Liver (tissue), 9 donors: ENCODE data around the gene ARFGAP3. TPM values are rescaled to one million over a fixed set of nuclear protein-coding genes. Genes with fewer than 3 reads are reported as not detected.

ENCODE experiments used
- DNase-seq: peaks from one replicate; pipeline ENCODE4 v3.0.0-alpha.2; 2017; ENCODE audit warnings: low spot score
- H3K27ac ChIP-seq, 2 donors: one replicate each; pipeline ENCODE4 v1.7.0; 2013; ENCODE audit warnings: inconsistent platforms in 2 of 2, low read length in 2 of 2, control low read depth in 1 of 2, low read depth in 1 of 2, mild to moderate bottlenecking in 1 of 2
- H3K27me3 ChIP-seq, 4 donors: one replicate each; pipeline versions ENCODE4 v1.6.1 to v1.7.0; 2013; ENCODE audit warnings: low read length in 3 of 4, inconsistent platforms in 1 of 4, mild to moderate bottlenecking in 1 of 4, moderate library complexity in 1 of 4; ENCODE audit not compliant: control insufficient read depth in 4 of 4, insufficient read depth in 4 of 4
- H3K36me3 ChIP-seq, 4 donors: one replicate each; pipeline versions ENCODE4 v1.6.1 to v1.7.0; 2013; ENCODE audit warnings: low read length in 3 of 4, mild to moderate bottlenecking in 3 of 4, low read depth in 1 of 4, moderate library complexity in 1 of 4; ENCODE audit not compliant: control insufficient read depth in 4 of 4, insufficient read depth in 3 of 4
- H3K4me1 ChIP-seq, 4 donors: one replicate each; pipeline versions ENCODE4 v1.6.1 to v1.7.0; 2013; ENCODE audit warnings: low read length in 3 of 4, mild to moderate bottlenecking in 3 of 4, moderate library complexity in 1 of 4; ENCODE audit not compliant: control insufficient read depth in 4 of 4, insufficient read depth in 4 of 4
- H3K4me3 ChIP-seq, 3 donors: one replicate each; pipeline versions ENCODE4 v1.6.1 to v1.7.0; 2013; ENCODE audit warnings: low read length in 3 of 3, control low read depth in 1 of 3, low read depth in 1 of 3, mild to moderate bottlenecking in 1 of 3
- H3K9ac ChIP-seq, 2 donors: one replicate each; pipeline ENCODE4 v1.7.0; 2013; ENCODE audit warnings: low read length in 2 of 2, mild to moderate bottlenecking in 2 of 2, moderate library complexity in 2 of 2, control low read depth in 1 of 2, low read depth in 1 of 2
- H3K9me3 ChIP-seq, 4 donors: one replicate each; pipeline versions ENCODE4 v1.6.1 to v1.7.0; 2013; ENCODE audit warnings: low read length in 3 of 4; ENCODE audit not compliant: control insufficient read depth in 4 of 4
- ATF3 ChIP-seq: IDR thresholded peaks from 2 replicates; pipeline ENCODE4 v1.6.1; 2016; ENCODE audit warnings: antibody characterized with exemption
- CTCF ChIP-seq: fragments of 150-350 bp; IDR thresholded peaks from 2 replicates; pipeline ENCODE4 v1.5.1; 2017; ENCODE audit warnings: improper control_type of control experiment, low read depth, low read length; ENCODE audit not compliant: missing input control
- EGR1 ChIP-seq, 2 donors: IDR thresholded peaks; 2 replicates each; pipeline ENCODE4 v1.6.1; 2016 to 2018; ENCODE audit warnings: antibody characterized with exemption in 2 of 2, low read depth in 2 of 2
- FOXA1 ChIP-seq: IDR thresholded peaks from 2 replicates; pipeline ENCODE4 v1.6.1; 2016; ENCODE audit warnings: antibody characterized with exemption
- FOXA2 ChIP-seq: IDR thresholded peaks from 2 replicates; pipeline ENCODE4 v1.6.1; 2016; ENCODE audit warnings: antibody characterized with exemption
- GABPA ChIP-seq, 2 donors: IDR thresholded peaks in 1 of 2; conservative IDR thresholded peaks in 1 of 2; 2 replicates each; pipeline ENCODE4 v1.6.1; 2016; ENCODE audit warnings: antibody characterized with exemption in 2 of 2, mild to moderate bottlenecking in 1 of 2, moderate library complexity in 1 of 2
- HNF4A ChIP-seq, 2 donors: conservative IDR thresholded peaks; 2 replicates each; pipeline ENCODE4 v1.6.1; 2016; ENCODE audit warnings: antibody characterized with exemption in 2 of 2, mild to moderate bottlenecking in 2 of 2
- JUND ChIP-seq, 2 donors: IDR thresholded peaks; 2 replicates each; pipeline ENCODE4 v1.6.1; 2016; ENCODE audit warnings: antibody characterized with exemption in 2 of 2
- MAX ChIP-seq: IDR thresholded peaks from 2 replicates; pipeline ENCODE4 v1.6.1; 2016; ENCODE audit warnings: antibody characterized with exemption
- NR2F2 ChIP-seq: IDR thresholded peaks from 2 replicates; pipeline ENCODE4 v1.6.1; 2016; ENCODE audit warnings: antibody characterized with exemption
- RAD21 ChIP-seq, 2 donors: IDR thresholded peaks; 2 replicates each; pipeline ENCODE4 v1.6.1; 2016; ENCODE audit warnings: antibody characterized with exemption in 2 of 2, mild to moderate bottlenecking in 2 of 2
- SP1 ChIP-seq: IDR thresholded peaks from 2 replicates; pipeline ENCODE4 v1.6.1; 2018; ENCODE audit warnings: antibody characterized with exemption, mild to moderate bottlenecking
- TAF1 ChIP-seq: conservative IDR thresholded peaks from 2 replicates; pipeline ENCODE4 v1.6.1; 2016; ENCODE audit warnings: antibody characterized with exemption, mild to moderate bottlenecking
- YY1 ChIP-seq: IDR thresholded peaks from 2 replicates; pipeline ENCODE4 v1.6.1; 2016; ENCODE audit warnings: antibody characterized with exemption, mild to moderate bottlenecking
- ZBTB33 ChIP-seq: IDR thresholded peaks from 2 replicates; pipeline ENCODE4 v1.6.1; 2016; ENCODE audit warnings: antibody characterized with exemption
- WGBS: extraction: QIAGEN DNeasy Blood & Tissue Kit; methylation state at CpG from one replicate; pipeline ENCODE4 v1.1.7; 2013; 5-methylcytosine and 5-hydroxymethylcytosine counted together
- polyA plus RNA-seq, 2 donors: library from polyadenylated mRNA; stranded (reverse) in 1 of 2; unstranded in 1 of 2; fragments of 200-250 nt in 1 of 2; fragments of >200 nt in 1 of 2; fragmentation: Nextera tagmentation in 1 of 2; extraction: Ambion mirVana in 1 of 2; gene quantifications; one replicate each; pipeline versions ENCODE4 v1.2.1 to v1.2.3, GENCODE V29; 2013 to 2015
- total RNA-seq, 2 donors: library from RNA; depleted of rRNA; stranded (reverse); fragments of >200 nt; gene quantifications; one replicate each; pipeline ENCODE4 v1.2.3, GENCODE V29; 2014
- donor health status: healthy.
- donor health status: healthy.
- donor health status: healthy.
- donor health status: healthy.
- donor health status: healthy.

The ARFGAP3 gene
- total and polyA plus RNA-seq, 4 donors, result 18.2 to 55.1 (median 27.5) TPM

- TF ChIP-seq CTCF (no peak), ATF3 (no peak)
Observed at GRCh38 chr22:42887523-42888507, 30.7 kb upstream of the ARFGAP3 start (continued).

- peaks cover 4 to 31% (median 24%) of the 10 kb centered on the region in 4 donors for H3K4me1 ChIP-seq
- H3K27ac ChIP-seq, result peak overlapping the region; percentile 72 to 84
- DNase-seq, result no peak
- no peaks in the 10 kb centered on the region for H3K27me3 ChIP-seq
- TF ChIP-seq ATF3, result no peak
- no peak for TF ChIP-seq NR2F2
- no peak for TF ChIP-seq FOXA1
- peak overlapping the region; percentile 30 to 57 for H3K9ac ChIP-seq
- 67% methylated on average over 7 of the region's 7 CpGs for WGBS
- peaks cover 0 to 13% (median 8%) of the 10 kb centered on the region in 4 donors for H3K36me3 ChIP-seq
- no peak overlapping the region for H3K4me3 ChIP-seq
- no peaks in the 10 kb centered on the region for H3K9me3 ChIP-seq
Observed at GRCh38 chr22:42887120-42887519, 30.0 kb upstream of the ARFGAP3 start.

- peaks cover 0 to 13% (median 7%) of the 10 kb centered on the region in 4 donors for H3K36me3 ChIP-seq
- no peak for TF ChIP-seq TAF1
- no peak for TF ChIP-seq ZBTB33
- TF ChIP-seq GABPA (IDR thresholded peaks at IDR 0.05 in 1 of 2, conservative IDR thresholded peaks at IDR 0.05 in 1 of 2), result no peak
- TF ChIP-seq NR2F2, result no peak
- TF ChIP-seq RAD21 (IDR thresholded peaks at IDR 0.05), result no peak
- TF ChIP-seq EGR1 (IDR thresholded peaks at IDR 0.05; ENCODE audit: low read depth in 2 of 2), result no peak
- no peak for TF ChIP-seq FOXA1
- TF ChIP-seq SP1, result no peak
- no peak for TF ChIP-seq MAX
- TF ChIP-seq HNF4A (conservative IDR thresholded peaks at IDR 0.05), result no peak
- no peak for TF ChIP-seq YY1
- TF ChIP-seq JUND (IDR thresholded peaks at IDR 0.05), result no peak
- no peak for TF ChIP-seq FOXA2
- no peak for TF ChIP-seq ATF3
- no peak for TF ChIP-seq CTCF
- WGBS, result 93% methylated on average over 9 of the region's 9 CpGs
- no peak overlapping the region for H3K4me3 ChIP-seq
- H3K9me3 ChIP-seq, result no peaks in the 10 kb centered on the region
- H3K27ac ChIP-seq, result no peak overlapping the region
- H3K9ac ChIP-seq, result no peak overlapping the region
- no peak for DNase-seq
- no peaks in the 10 kb centered on the region for H3K27me3 ChIP-seq
- peaks cover 9 to 47% (median 34%) of the 10 kb centered on the region in 4 donors for H3K4me1 ChIP-seq
Observed at GRCh38 chr22:42885446-42885845, 28.4 kb upstream of the ARFGAP3 start.
